GM12865 (cell line): ENCODE measurements around the gene TTC22.

Experiments
- DNase-seq: peaks from one replicate; pipeline ENCODE4 v3.0.0; 2010; ENCODE audit warnings: low read depth
- H3K4me3 ChIP-seq: 2 replicates; pipeline ENCODE4 v1.5.1; 2011; ENCODE audit warnings: mild to moderate bottlenecking, low read depth, low read length, control low read depth
- CTCF ChIP-seq: IDR thresholded peaks from 2 replicates; pipeline ENCODE4 v1.5.1; 2011; ENCODE audit warnings: low read length, control low read depth, low read depth, inconsistent platforms; ENCODE audit not compliant: insufficient read depth; ENCODE audit errors: missing control alignments

The TTC22 gene

GRCh38 chr1:54812801-54813484 is 11.8 kb upstream of the TTC22 start:
- no peak for TF ChIP-seq CTCF
- peak; percentile 78 for DNase-seq
- H3K4me3 ChIP-seq, result no peak overlapping the region

GRCh38 chr1:54811739-54812655 is 10.9 kb upstream of the TTC22 start:
- H3K4me3 ChIP-seq, result no peak overlapping the region
- TF ChIP-seq CTCF, result no peak
- DNase-seq, result no peak

DNA sequence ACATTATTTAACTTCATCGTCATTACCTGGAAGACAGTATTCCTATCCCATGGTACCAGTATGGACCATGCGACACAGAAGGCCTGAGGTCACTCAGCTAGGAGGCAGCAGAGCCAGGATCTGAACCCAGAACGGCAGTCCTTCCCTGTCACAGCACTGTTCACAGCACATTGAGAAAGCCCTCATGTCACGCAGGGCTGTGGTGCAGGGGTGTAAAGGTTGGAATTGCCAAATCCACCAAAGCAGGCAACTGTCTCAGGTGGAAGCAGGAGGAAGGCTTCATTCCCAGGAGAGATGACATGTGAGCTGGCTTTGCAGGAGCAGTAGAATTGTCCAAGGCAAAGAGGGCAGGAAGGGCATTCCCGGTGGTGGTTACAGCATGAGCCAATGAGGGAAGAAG is 9.9 kb upstream of the TTC22 start:
- no peak for DNase-seq
- no peak for TF ChIP-seq CTCF
- no peak overlapping the region for H3K4me3 ChIP-seq

DNA sequence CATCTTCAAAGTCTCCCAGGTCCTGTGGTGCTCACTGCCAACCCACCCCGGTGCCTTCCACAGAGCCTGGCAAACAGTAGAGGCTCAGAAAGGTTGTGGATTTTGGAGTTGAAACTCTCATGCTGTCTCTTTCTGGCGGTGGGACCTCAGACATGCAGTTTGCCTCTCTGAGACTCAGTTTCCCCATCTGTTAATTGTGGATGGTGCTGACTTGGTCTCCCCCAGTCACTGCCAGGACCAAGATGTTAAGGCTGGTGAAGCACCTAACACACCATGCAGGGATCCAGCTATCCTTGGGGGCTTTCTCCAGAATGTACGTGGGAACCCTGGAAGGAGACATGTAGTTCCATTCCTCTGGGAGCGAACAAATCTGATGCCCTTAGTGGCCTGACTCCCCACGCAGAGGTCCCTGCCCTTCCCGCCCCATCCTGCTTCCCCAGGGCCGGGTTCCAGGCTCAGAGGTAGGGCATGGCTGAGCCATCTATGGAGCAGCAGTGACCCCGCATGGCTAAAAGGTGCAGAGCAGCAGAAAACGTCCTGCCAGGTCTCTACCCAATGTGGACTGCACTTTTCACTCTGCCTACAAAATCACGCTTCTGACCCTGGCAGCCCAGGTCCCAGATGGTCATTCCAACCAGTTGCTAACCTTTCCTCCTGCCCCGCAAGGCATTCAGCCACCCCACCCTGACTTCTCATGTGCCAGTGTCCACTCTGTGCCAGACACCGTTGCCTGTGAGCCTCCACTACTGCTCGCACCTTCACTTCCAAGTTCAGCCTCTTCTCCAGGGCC is 9.2 kb upstream of the TTC22 start:
- no peak overlapping the region for H3K4me3 ChIP-seq
- TF ChIP-seq CTCF, result peak; percentile 94
- DNase-seq, result peak; percentile 67

DNA sequence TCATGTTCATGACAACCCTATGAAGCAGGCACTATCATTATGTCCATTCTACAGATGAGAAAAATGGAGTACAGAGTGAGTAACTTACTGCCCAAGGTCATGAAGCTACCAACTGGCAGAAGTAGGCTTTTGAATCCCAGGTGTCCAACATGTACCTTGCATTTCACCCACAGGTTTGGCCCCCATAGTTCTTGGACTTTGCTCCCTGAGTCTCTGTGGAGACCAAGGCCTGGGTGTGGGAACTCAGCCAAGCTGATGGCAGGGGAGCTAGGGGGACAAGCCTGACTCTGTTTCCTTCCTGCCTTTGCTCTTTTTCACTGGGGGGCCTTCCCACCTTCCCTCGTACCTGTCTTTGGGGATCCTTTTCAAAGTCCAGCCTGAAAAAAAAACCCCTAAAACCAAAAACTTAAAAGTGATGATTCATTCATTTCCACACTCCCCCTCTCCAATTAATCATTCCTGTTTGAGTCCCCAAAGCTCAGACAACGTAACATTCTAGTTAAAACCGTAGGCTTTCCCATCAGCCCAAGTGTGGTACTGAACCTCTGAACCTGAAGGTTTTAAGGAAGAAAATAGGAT is 8.5 kb upstream of the TTC22 start:
- TF ChIP-seq CTCF, result no peak
- no peak overlapping the region for H3K4me3 ChIP-seq
- no peak for DNase-seq

- peak; percentile 17 for TF ChIP-seq CTCF
- no peak for DNase-seq
- no peak overlapping the region for H3K4me3 ChIP-seq
Measured at GRCh38 chr1:54808443-54809207, 7.5 kb upstream of the TTC22 start.
